Activated B cell treated with CpG ODN at 0.5 μM for 24 hours (primary cell): ENCODE measurements around the gene RAD51B. TPM values are rescaled to one million over a fixed set of nuclear protein-coding genes. Genes with fewer than 3 reads are reported as not detected.
A peak's percentile ranks its signal among the peaks of the same experiment; 100 is the strongest.

Experiments used
- ATAC-seq: fragments of 200-7000 bp; cut with Tn5 transposase; one replicate; pipeline ENCODE4 v1.10.0; 2021; ENCODE audit warnings: low read depth, mild to moderate bottlenecking, moderate library complexity
- CTCF ChIA-PET: fragments of 350-600 bp; sonication (Branson Sonifier 250); formaldehyde crosslinking; loops from one replicate; lab custom pipeline; 2021; ENCODE audit warnings: antibody characterized with exemption; lab: Charles Lee
- POLR2A ChIA-PET: fragments of 350-600 bp; sonication (Branson Sonifier 250); formaldehyde crosslinking; loops from one replicate; lab custom pipeline; 2021; ENCODE audit warnings: antibody characterized with exemption; lab: Charles Lee
- DNase-seq: peaks from one replicate; pipeline ENCODE4 v3.0.0; 2022
- H3K27ac Mint-ChIP-seq: one replicate; pipeline ENCODE4 v1.8.0; 2020; ENCODE audit warnings: mixed read lengths
- H3K27me3 Mint-ChIP-seq: one replicate; pipeline ENCODE4 v1.8.0; 2021; ENCODE audit warnings: mixed read lengths
- H3K36me3 Mint-ChIP-seq: one replicate; pipeline ENCODE4 v1.8.0; 2021; ENCODE audit warnings: low read depth, mixed read lengths
- H3K4me1 Mint-ChIP-seq: one replicate; pipeline ENCODE4 v1.8.0; 2021; ENCODE audit warnings: mixed read lengths
- H3K4me3 Mint-ChIP-seq: one replicate; pipeline ENCODE4 v1.8.0; 2020; ENCODE audit warnings: mild to moderate bottlenecking, mixed read lengths
- H3K9me3 Mint-ChIP-seq: one replicate; pipeline ENCODE4 v1.8.0; 2020; ENCODE audit warnings: mixed read lengths
- CTCF ChIP-seq: fragments of 200-600 bp; IDR thresholded peaks from one replicate; pipeline ENCODE4 v1.8.0; 2022; ENCODE audit warnings: antibody characterized with exemption, mild to moderate bottlenecking
- intact Hi-C: fragments of 100-400 bp; cut with micrococcal nuclease; formaldehyde crosslinking; loops from one replicate; pipeline ENCODE4 v1.15.1; 2024
- total RNA-seq: library from RNA; stranded (reverse); gene quantifications from 2 replicates; pipeline ENCODE4 v1.2.3, GENCODE V29; 2022

RAD51B gene
- total RNA-seq, 1 donor from 2014 or later = 53.9 TPM

GRCh38 chr14:68392393-68393141, 573.0 kb downstream of the RAD51B start:
- ChIA-PET POLR2A (interaction anchor here (0.8 to 2.9 kb wide), 16 partner anchors 8 to 452 kb away, joined by 3 to 12 read pairs (median 4); no protein-coding TSS in a partner anchor), CTCF (interaction anchor here (1.0 to 1.2 kb wide), 3 partner anchors 15 to 141 kb away, joined by 3 to 4 read pairs (median 3); no protein-coding TSS in a partner anchor)
- Mint-ChIP-seq H3K9me3 (no peaks in the 10 kb centered on the region), H3K27ac (peak overlapping the region; percentile 84), H3K27me3 (no peaks in the 10 kb centered on the region), H3K36me3 (peaks cover 3% of the 10 kb centered on the region), H3K4me1 (peaks cover 58% of the 10 kb centered on the region), H3K4me3 (peak overlapping the region; percentile 39)
- TF ChIP-seq CTCF = no peak
- ATAC-seq (no peak), DNase-seq (no peak)
- intact Hi-C loops = loop anchor here (2.0 kb wide), 1 partner anchor 16 kb away; no protein-coding TSS in a partner anchor

GRCh38 chr14:68393259-68393658, 573.7 kb downstream of the RAD51B start:
- Mint-ChIP-seq H3K4me3 (peak overlapping the region; percentile 32), H3K27me3 (no peaks in the 10 kb centered on the region), H3K4me1 (peaks cover 63% of the 10 kb centered on the region), H3K36me3 (peaks cover 3% of the 10 kb centered on the region), H3K27ac (peak overlapping the region; percentile 84), H3K9me3 (no peaks in the 10 kb centered on the region)
- ChIA-PET CTCF (interaction anchor here (1.0 to 1.2 kb wide), 3 partner anchors 15 to 142 kb away, joined by 3 to 4 read pairs (median 3); no protein-coding TSS in a partner anchor), POLR2A (interaction anchor here (0.8 to 2.9 kb wide), 16 partner anchors 8 to 451 kb away, joined by 3 to 12 read pairs (median 4); no protein-coding TSS in a partner anchor)
- no peak for TF ChIP-seq CTCF
- no peak for DNase-seq
- peak; percentile 55 for ATAC-seq
- intact Hi-C loops = loop anchor here (2.0 kb wide), 1 partner anchor 16 kb away; no protein-coding TSS in a partner anchor

DNA sequence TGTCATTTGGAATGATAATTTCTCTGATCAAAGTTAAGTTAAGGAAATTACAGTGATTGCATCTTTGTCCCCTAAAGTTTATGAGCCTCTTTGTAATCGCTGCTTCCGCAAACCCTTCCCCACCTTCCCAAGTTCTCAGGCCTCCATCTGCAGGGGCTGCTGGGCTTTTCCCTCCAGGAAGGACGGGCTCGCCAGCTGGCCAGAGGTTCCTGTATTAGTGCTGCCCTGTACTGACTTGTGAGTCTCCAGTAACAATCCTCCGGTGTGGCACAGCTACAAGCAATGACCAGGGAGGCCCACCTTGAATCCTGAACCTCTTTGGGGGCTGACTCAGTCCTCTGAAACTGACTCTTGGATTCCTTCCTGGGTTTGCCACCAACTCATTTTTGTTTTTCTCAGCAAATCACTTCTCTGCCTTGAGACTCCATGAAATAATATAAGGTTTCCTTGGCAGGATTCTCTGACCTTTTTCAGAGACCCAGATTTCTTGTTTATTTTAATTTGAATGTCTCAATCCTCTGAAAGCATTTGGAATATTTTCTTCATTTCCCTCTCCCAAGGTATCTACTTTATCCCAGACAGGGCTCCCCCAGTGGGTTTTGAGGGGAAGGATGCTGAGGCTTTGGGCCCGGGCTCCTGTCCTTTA, 574.7 kb downstream of the RAD51B start:
- Mint-ChIP-seq H3K27ac (peak overlapping the region; percentile 84), H3K4me1 (peaks cover 70% of the 10 kb centered on the region), H3K36me3 (peaks cover 4% of the 10 kb centered on the region), H3K9me3 (no peaks in the 10 kb centered on the region), H3K4me3 (no peak overlapping the region), H3K27me3 (no peaks in the 10 kb centered on the region)
- no peak for TF ChIP-seq CTCF
- no peak for ATAC-seq
- POLR2A ChIA-PET = interaction anchor here (0.8 to 2.9 kb wide), 2 partner anchors 19 to 111 kb away, joined by 3 to 11 read pairs; no protein-coding TSS in a partner anchor
- CTCF ChIA-PET = no interaction called here
- intact Hi-C loops = no loop called here
- no peak for DNase-seq

DNA sequence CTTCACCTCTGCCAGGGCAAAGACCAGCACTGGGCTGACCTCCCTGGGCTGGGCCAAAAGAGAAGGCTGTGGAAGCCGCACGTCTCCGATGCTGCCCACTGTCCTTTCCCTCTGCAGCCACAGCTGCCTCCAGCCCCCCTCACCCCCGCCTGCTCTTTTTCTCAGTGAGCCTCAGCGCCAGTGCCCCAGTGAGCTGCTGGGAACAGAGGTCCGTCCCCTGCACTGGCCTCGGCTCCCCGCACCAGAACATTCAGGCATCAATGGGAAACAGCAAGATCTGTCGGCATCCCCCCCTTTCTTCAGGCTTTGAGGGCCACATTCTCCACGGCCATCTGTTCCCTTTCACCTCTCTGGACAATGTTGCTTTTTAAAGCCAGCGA, 575.2 kb downstream of the RAD51B start:
- peaks cover 73% of the 10 kb centered on the region for H3K4me1 Mint-ChIP-seq

More for the DNA sequence above, 575.2 kb downstream of the RAD51B start:
- H3K9me3 Mint-ChIP-seq = no peaks in the 10 kb centered on the region
- peaks cover 4% of the 10 kb centered on the region for H3K36me3 Mint-ChIP-seq
- ChIA-PET POLR2A (interaction anchor here (0.8 to 2.9 kb wide), 2 partner anchors 20 to 111 kb away, joined by 3 to 11 read pairs; no protein-coding TSS in a partner anchor), CTCF (no interaction called here)
- DNase-seq (no peak), ATAC-seq (no peak)
- H3K4me3 Mint-ChIP-seq = no peak overlapping the region
- peak overlapping the region; percentile 84 for H3K27ac Mint-ChIP-seq
- H3K27me3 Mint-ChIP-seq = no peaks in the 10 kb centered on the region
- intact Hi-C loops = no loop called here
- TF ChIP-seq CTCF = no peak
